GM12878 (cell line): ENCODE data around the gene AGBL4.

Source experiments
- CBX3 ChIP-seq: fragments of 200-600 bp; sonication (generic); IDR thresholded peaks from 2 replicates; pipeline ENCODE4 v1.6.1; 2016; ENCODE audit warnings: low read depth, borderline replicate concordance
- CBX5 ChIP-seq: sonication (generic); IDR thresholded peaks from 2 replicates; pipeline ENCODE4 v1.6.1; 2016; ENCODE audit warnings: low read depth, moderate library complexity, mild to moderate bottlenecking, inconsistent platforms
- CHD4 ChIP-seq: fragments of 200-600 bp; sonication (generic); IDR thresholded peaks from 2 replicates; pipeline ENCODE4 v1.6.1; 2016; ENCODE audit warnings: mild to moderate bottlenecking
- GABPA ChIP-seq: IDR thresholded peaks from 2 replicates; pipeline ENCODE4 v1.6.1; 2014; ENCODE audit warnings: antibody characterized with exemption, low read depth, mild to moderate bottlenecking, inconsistent platforms
- NBN ChIP-seq: fragments of 450-650 bp; IDR thresholded peaks from 2 replicates; pipeline ENCODE4 v1.6.1; 2016
- NRF1 ChIP-seq: conservative IDR thresholded peaks from 2 replicates; pipeline ENCODE4 v1.6.1; 2011; ENCODE audit warnings: mild to moderate bottlenecking, low read depth, low read length, improper control_type of control experiment
- STAT1 ChIP-seq: fragments of 450-650 bp; conservative IDR thresholded peaks from 2 replicates; pipeline ENCODE4 v1.6.1; 2014; ENCODE audit warnings: antibody characterized with exemption, mild to moderate bottlenecking
- TCF3 ChIP-seq: IDR thresholded peaks from 2 replicates; pipeline ENCODE4 v1.6.1; 2012; ENCODE audit warnings: low read depth, mild to moderate bottlenecking, low read length, borderline replicate concordance; ENCODE audit not compliant: insufficient read depth
- TF ChIP-seq, protein P1 (sequence below): IDR thresholded peaks from 2 replicates; pipeline ENCODE4 v1.6.1; 2011; ENCODE audit warnings: mild to moderate bottlenecking, low read depth, low read length, moderate library complexity; ENCODE audit not compliant: insufficient replicate concordance
- TF ChIP-seq, protein P2 (sequence below), 3 experiments: IDR thresholded peaks in 2 of 3; conservative IDR thresholded peaks in 1 of 3; 2 replicates each; pipeline ENCODE4 v1.5.1; 2011; ENCODE audit warnings: low read depth in 3 of 3, low read length in 3 of 3, mild to moderate bottlenecking in 3 of 3, control low read depth in 2 of 3, moderate library complexity in 2 of 3, inconsistent platforms in 1 of 3, mixed read lengths in 1 of 3; ENCODE audit not compliant: control insufficient read depth in 2 of 3, insufficient read depth in 1 of 3; ENCODE audit errors: extremely low read depth in 1 of 3

DNA sequence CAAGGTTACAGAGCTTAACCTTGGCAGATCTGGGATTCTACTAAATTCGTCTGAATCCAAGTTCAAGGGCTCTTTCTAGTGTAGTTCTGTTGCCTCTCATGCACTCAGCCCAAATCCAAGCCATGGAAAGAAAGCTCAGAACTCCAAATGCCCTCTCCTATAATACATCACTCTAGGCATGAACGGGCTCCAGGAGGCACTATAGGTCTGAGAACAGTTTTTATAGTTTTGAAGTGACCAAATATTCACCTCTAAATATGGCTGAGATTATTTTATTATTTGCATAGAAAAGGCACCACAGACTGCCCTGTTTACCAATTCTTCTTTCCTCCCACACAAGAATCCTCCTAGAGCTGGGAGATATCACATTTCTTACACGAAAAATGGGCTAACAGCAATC lies 919.2 kb downstream of the AGBL4 start:
- TF ChIP-seq GABPA (no peak), CBX5 (no peak), NBN (no peak), TCF3 (no peak), CHD4 (no peak), CBX3 (no peak), NRF1 (no peak), STAT1 (no peak)
- TF ChIP-seq, protein P1, sequence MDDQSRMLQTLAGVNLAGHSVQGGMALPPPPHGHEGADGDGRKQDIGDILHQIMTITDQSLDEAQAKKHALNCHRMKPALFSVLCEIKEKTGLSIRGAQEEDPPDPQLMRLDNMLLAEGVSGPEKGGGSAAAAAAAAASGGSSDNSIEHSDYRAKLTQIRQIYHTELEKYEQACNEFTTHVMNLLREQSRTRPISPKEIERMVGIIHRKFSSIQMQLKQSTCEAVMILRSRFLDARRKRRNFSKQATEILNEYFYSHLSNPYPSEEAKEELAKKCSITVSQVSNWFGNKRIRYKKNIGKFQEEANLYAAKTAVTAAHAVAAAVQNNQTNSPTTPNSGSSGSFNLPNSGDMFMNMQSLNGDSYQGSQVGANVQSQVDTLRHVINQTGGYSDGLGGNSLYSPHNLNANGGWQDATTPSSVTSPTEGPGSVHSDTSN: no peak
- TF ChIP-seq, protein P2, sequence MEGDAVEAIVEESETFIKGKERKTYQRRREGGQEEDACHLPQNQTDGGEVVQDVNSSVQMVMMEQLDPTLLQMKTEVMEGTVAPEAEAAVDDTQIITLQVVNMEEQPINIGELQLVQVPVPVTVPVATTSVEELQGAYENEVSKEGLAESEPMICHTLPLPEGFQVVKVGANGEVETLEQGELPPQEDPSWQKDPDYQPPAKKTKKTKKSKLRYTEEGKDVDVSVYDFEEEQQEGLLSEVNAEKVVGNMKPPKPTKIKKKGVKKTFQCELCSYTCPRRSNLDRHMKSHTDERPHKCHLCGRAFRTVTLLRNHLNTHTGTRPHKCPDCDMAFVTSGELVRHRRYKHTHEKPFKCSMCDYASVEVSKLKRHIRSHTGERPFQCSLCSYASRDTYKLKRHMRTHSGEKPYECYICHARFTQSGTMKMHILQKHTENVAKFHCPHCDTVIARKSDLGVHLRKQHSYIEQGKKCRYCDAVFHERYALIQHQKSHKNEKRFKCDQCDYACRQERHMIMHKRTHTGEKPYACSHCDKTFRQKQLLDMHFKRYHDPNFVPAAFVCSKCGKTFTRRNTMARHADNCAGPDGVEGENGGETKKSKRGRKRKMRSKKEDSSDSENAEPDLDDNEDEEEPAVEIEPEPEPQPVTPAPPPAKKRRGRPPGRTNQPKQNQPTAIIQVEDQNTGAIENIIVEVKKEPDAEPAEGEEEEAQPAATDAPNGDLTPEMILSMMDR (IDR thresholded peaks at IDR 0.05 in 2 of 3, conservative IDR thresholded peaks at IDR 0.05 in 1 of 3; ENCODE audit: control insufficient read depth in 2 of 3, extremely low read depth in 1 of 3, insufficient read depth in 1 of 3, low read depth in 3 of 3, low read length in 3 of 3): no peak
